Measurements from ENCODE around the gene LCP2. TPM values are rescaled to one million over a fixed set of nuclear protein-coding genes. Genes with fewer than 3 reads are reported as not detected.

LCP2 gene
- total RNA-seq, 1 experiment from 2014 or later, result 0.72 TPM

- Mint-ChIP-seq H3K4me3 (no peak overlapping the region), H3K9me3 (no peaks in the 10 kb centered on the region), H3K27me3 (ENCODE audit: low read depth) (no peaks in the 10 kb centered on the region; the same call in 1 of the 2 replicates), H3K27ac (no peak overlapping the region), H3K4me1 (peaks cover 71% of the 10 kb centered on the region), H3K36me3 (no peaks in the 10 kb centered on the region)
- ATAC-seq (no peak), DNase-seq (ENCODE audit: low spot score) (no peak)
- ChIA-PET CTCF (interaction anchor here (0.7 to 2.1 kb wide), 5 partner anchors 10 to 146 kb away, joined by 3 to 7 read pairs (median 5); no protein-coding TSS in a partner anchor), POLR2A (no interaction called here)
- TF ChIP-seq NR3C1 (CRISPR knock-in tag; conservative IDR thresholded peaks at IDR 0.05; ENCODE audit: low read depth) (no peak), KAT7 (CRISPR knock-in tag; IDR thresholded peaks at IDR 0.05; ENCODE audit: borderline replicate concordance) (no peak), ZBTB21 (CRISPR knock-in tag; IDR thresholded peaks at IDR 0.05; ENCODE audit: borderline replicate concordance) (no peak), JAZF1 (CRISPR knock-in tag; IDR thresholded peaks at IDR 0.05) (no peak), ZNF532 (CRISPR knock-in tag; IDR thresholded peaks at IDR 0.05; ENCODE audit: borderline replicate concordance) (no peak), ELF4 (CRISPR knock-in tag; IDR thresholded peaks at IDR 0.05; ENCODE audit: low read depth) (no peak), ZSCAN18 (CRISPR knock-in tag; IDR thresholded peaks at IDR 0.05) (no peak), GRHL2 (CRISPR knock-in tag; IDR thresholded peaks at IDR 0.05; ENCODE audit: insufficient replicate concordance, severe bottlenecking) (no peak), ATF6 (CRISPR knock-in tag; IDR thresholded peaks at IDR 0.05) (no peak), ESRRA (CRISPR knock-in tag; IDR thresholded peaks at IDR 0.05; ENCODE audit: borderline replicate concordance) (no peak), IRF1 (CRISPR knock-in tag; IDR thresholded peaks at IDR 0.05) (no peak)
- TF ChIP-seq, protein P1, sequence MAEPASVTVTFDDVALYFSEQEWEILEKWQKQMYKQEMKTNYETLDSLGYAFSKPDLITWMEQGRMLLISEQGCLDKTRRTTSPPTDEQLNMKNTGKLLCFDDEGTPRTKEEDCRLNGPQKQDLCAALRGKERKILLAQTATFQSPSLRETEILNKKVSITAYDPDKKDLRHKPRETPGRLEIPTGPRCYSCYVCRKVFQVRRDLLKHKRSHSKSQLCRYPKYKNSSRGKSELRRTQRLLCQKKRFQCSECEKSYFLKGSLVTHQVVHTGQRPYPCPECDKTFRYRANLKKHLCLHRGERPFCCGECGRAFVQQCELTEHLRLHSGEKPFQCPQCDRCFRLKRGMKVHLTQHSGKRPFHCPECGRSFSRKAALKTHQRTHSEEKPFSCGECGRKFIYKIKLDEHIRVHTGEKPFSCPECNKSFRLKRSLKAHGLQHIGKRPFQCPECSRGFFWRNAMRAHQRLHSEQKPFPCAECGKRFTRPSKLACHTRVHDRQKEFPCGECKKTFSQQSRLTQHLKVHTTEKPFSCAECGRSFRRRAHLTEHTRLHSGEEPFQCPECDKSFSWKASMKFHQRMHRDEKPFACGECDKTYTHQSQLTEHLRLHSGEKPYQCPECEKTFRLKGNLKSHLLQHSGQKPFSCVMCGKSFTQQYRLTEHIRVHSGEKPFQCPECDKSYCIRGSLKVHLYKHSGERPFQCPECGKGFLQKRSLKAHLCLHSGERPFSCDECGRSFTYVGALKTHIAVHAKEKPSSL (CRISPR knock-in tag; conservative IDR thresholded peaks at IDR 0.05), result no peak
Measured at GRCh38 chr5:170257370-170257769, 40.2 kb downstream of the LCP2 start.

GRCh38 chr5:170256571-170256970 lies 41.0 kb downstream of the LCP2 start:
- Mint-ChIP-seq H3K27me3 (ENCODE audit: low read depth) (no peaks in the 10 kb centered on the region; the same call in 1 of the 2 replicates), H3K4me3 (no peak overlapping the region), H3K4me1 (peaks cover 72% of the 10 kb centered on the region), H3K27ac (no peak overlapping the region), H3K9me3 (no peaks in the 10 kb centered on the region), H3K36me3 (no peaks in the 10 kb centered on the region)
- no peak for DNase-seq (ENCODE audit: low spot score)
- CTCF ChIA-PET, result interaction anchor here (0.9 to 2.1 kb wide), 5 partner anchors 9 to 154 kb away, joined by 4 to 7 read pairs (median 4); no protein-coding TSS in a partner anchor
- ATAC-seq, result no peak
- POLR2A ChIA-PET, result no interaction called here
- TF ChIP-seq SMAD4 (CRISPR knock-in tag; IDR thresholded peaks at IDR 0.05) (no peak), SOX15 (CRISPR knock-in tag; IDR thresholded peaks at IDR 0.05) (no peak), ZNF423 (CRISPR knock-in tag; IDR thresholded peaks at IDR 0.05) (no peak), SP1 (CRISPR knock-in tag; conservative IDR thresholded peaks at IDR 0.05) (no peak)
- TF ChIP-seq, protein P2, sequence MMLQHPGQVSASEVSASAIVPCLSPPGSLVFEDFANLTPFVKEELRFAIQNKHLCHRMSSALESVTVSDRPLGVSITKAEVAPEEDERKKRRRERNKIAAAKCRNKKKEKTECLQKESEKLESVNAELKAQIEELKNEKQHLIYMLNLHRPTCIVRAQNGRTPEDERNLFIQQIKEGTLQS (CRISPR knock-in tag; conservative IDR thresholded peaks at IDR 0.05), result no peak
- TF ChIP-seq, protein P3, sequence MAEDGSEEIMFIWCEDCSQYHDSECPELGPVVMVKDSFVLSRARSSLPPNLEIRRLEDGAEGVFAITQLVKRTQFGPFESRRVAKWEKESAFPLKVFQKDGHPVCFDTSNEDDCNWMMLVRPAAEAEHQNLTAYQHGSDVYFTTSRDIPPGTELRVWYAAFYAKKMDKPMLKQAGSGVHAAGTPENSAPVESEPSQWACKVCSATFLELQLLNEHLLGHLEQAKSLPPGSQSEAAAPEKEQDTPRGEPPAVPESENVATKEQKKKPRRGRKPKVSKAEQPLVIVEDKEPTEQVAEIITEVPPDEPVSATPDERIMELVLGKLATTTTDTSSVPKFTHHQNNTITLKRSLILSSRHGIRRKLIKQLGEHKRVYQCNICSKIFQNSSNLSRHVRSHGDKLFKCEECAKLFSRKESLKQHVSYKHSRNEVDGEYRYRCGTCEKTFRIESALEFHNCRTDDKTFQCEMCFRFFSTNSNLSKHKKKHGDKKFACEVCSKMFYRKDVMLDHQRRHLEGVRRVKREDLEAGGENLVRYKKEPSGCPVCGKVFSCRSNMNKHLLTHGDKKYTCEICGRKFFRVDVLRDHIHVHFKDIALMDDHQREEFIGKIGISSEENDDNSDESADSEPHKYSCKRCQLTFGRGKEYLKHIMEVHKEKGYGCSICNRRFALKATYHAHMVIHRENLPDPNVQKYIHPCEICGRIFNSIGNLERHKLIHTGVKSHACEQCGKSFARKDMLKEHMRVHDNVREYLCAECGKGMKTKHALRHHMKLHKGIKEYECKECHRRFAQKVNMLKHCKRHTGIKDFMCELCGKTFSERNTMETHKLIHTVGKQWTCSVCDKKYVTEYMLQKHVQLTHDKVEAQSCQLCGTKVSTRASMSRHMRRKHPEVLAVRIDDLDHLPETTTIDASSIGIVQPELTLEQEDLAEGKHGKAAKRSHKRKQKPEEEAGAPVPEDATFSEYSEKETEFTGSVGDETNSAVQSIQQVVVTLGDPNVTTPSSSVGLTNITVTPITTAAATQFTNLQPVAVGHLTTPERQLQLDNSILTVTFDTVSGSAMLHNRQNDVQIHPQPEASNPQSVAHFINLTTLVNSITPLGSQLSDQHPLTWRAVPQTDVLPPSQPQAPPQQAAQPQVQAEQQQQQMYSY (CRISPR knock-in tag; IDR thresholded peaks at IDR 0.05), result no peak

All from WTC11 (cell line).